Tibial nerve (tissue), 3 donors: Measurements from ENCODE around the gene TPP2.

Experiments used
- POLR2A ChIP-seq, 2 donors: fragments of 450-650 bp; IDR thresholded peaks; one replicate each; pipeline ENCODE4 v1.6.1; 2017; ENCODE audit warnings: antibody characterized with exemption in 2 of 2, mild to moderate bottlenecking in 2 of 2, moderate library complexity in 2 of 2
- TF ChIP-seq, protein P1 (sequence below), 5 experiments: fragments of 200-600 bp in 3 of 5; fragments of 450-650 bp in 2 of 5; sonication (generic) in 3 of 5; IDR thresholded peaks; one replicate each; pipeline ENCODE4 v1.5.1; 2016 to 2019; ENCODE audit warnings: antibody characterized with exemption in 5 of 5, mild to moderate bottlenecking in 3 of 5, moderate library complexity in 2 of 5

DNA sequence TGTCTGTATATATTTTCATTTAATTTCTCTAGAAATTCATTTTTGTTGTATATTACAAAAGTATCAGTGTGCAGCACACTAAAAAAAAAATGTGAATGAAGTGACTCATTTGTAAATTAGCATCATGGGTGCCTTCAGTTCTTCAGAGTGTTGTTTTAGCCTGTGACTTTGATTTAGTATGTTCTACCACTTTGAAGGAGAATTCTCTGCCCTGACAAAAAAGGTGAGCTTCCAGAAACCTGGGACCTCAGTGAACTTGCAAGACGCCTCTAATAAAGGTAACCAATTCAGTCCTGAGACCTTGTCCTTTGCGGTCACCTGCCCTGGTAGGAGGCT is 95.7 kb downstream of the TPP2 start:
- TF ChIP-seq, protein P1, sequence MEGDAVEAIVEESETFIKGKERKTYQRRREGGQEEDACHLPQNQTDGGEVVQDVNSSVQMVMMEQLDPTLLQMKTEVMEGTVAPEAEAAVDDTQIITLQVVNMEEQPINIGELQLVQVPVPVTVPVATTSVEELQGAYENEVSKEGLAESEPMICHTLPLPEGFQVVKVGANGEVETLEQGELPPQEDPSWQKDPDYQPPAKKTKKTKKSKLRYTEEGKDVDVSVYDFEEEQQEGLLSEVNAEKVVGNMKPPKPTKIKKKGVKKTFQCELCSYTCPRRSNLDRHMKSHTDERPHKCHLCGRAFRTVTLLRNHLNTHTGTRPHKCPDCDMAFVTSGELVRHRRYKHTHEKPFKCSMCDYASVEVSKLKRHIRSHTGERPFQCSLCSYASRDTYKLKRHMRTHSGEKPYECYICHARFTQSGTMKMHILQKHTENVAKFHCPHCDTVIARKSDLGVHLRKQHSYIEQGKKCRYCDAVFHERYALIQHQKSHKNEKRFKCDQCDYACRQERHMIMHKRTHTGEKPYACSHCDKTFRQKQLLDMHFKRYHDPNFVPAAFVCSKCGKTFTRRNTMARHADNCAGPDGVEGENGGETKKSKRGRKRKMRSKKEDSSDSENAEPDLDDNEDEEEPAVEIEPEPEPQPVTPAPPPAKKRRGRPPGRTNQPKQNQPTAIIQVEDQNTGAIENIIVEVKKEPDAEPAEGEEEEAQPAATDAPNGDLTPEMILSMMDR (IDR thresholded peaks at IDR 0.05), result no peak
- no peak for TF ChIP-seq POLR2A (IDR thresholded peaks at IDR 0.05)
